ENCODE measurements around the gene NME3. TPM values are rescaled to one million over a fixed set of nuclear protein-coding genes. Genes with fewer than 3 reads are reported as not detected.

Gene NME3
- total RNA-seq, 1 donor from 2014 or later, result 53.8 TPM

DNA sequence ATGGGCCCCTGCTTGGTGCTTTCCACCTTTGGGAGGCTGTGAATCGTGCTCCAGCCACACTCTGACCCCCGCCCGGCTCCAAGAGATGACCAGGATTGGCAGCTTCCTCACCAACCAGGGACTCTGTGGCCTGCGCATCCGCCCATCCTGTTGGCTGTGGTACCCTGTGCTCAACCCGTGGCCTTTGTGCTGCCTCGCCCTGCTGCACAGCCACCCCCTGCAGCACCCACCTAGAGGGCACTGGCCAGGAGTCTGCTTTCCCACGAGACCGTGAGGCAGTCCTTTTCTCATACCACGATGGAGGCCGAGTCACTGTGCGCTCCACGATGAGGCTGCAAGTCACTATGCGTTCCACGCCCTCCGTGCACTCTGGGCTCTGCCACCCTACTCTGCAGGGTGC, 19.4 kb downstream of the NME3 start:
- TF ChIP-seq, protein P1, sequence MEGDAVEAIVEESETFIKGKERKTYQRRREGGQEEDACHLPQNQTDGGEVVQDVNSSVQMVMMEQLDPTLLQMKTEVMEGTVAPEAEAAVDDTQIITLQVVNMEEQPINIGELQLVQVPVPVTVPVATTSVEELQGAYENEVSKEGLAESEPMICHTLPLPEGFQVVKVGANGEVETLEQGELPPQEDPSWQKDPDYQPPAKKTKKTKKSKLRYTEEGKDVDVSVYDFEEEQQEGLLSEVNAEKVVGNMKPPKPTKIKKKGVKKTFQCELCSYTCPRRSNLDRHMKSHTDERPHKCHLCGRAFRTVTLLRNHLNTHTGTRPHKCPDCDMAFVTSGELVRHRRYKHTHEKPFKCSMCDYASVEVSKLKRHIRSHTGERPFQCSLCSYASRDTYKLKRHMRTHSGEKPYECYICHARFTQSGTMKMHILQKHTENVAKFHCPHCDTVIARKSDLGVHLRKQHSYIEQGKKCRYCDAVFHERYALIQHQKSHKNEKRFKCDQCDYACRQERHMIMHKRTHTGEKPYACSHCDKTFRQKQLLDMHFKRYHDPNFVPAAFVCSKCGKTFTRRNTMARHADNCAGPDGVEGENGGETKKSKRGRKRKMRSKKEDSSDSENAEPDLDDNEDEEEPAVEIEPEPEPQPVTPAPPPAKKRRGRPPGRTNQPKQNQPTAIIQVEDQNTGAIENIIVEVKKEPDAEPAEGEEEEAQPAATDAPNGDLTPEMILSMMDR (IDR thresholded peaks at IDR 0.05), result no peak
- no peak for DNase-seq (ENCODE audit: low spot score)
- Mint-ChIP-seq H3K27ac (ENCODE audit: unreplicated experiment) (no peak overlapping the region), H3K36me3 (ENCODE audit: low read depth) (peaks cover 22% of the 10 kb centered on the region), H3K4me3 (ENCODE audit: unreplicated experiment) (no peak overlapping the region), H3K4me1 (ENCODE audit: low read depth) (peaks cover under 1% of the 10 kb centered on the region), H3K27me3 (ENCODE audit: low read depth) (no peaks in the 10 kb centered on the region), H3K9me3 (ENCODE audit: low read depth) (no peaks in the 10 kb centered on the region)

DNA sequence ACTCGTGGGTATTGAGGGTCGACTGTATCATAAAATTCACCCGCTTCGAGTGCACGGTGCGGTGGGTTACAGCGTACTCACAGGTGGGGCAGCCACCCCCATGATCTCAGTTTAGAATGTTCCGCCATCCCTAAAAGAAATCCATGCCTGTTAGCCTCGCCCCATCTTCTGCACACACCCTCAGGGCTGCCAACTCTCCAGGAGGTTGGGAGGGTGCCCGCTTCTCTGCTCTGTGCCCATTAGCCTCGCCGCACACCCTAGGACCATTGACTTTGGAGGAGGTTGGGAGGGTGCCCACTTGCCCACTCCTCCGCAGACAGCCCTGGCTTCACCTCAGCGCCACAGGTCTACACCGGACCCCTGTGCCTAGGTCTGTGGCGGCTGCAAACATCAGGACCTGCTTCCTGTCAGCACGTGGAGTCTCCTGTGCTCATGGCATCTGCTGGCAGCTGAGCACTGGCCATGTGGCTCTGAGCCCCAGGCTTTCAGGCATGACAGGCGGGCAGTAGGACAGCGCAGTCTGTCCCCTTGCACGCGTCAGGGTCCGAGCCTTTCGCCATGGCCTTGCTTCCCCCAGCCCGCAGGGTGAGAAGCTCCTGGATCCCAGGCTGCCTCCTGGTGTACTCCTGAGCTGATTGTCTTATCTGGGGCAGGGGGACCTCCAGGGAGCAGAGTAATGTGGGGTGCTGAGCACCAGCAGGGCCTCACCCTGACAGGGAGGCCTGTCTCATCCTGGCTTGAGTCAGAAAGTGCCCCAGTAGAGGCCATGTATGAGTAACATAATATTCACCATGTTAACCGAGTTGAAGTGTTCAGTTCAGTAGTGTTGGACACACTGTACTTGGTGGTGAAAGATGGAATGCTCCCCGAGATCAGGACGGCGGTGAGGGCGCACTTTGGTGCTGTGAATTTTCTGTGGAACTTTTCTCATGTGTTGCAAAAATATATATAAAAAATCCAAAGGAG, 21.9 kb downstream of the NME3 start:
- no peak for DNase-seq (ENCODE audit: low spot score)
- Mint-ChIP-seq H3K27me3 (ENCODE audit: low read depth) (no peaks in the 10 kb centered on the region), H3K4me1 (ENCODE audit: low read depth) (peaks cover 26% of the 10 kb centered on the region), H3K27ac (ENCODE audit: unreplicated experiment) (no peak overlapping the region), H3K4me3 (ENCODE audit: unreplicated experiment) (no peak overlapping the region), H3K36me3 (ENCODE audit: low read depth) (peaks cover 19% of the 10 kb centered on the region), H3K9me3 (ENCODE audit: low read depth) (no peaks in the 10 kb centered on the region)
- TF ChIP-seq, protein P1 (IDR thresholded peaks at IDR 0.05), result no peak

DNA sequence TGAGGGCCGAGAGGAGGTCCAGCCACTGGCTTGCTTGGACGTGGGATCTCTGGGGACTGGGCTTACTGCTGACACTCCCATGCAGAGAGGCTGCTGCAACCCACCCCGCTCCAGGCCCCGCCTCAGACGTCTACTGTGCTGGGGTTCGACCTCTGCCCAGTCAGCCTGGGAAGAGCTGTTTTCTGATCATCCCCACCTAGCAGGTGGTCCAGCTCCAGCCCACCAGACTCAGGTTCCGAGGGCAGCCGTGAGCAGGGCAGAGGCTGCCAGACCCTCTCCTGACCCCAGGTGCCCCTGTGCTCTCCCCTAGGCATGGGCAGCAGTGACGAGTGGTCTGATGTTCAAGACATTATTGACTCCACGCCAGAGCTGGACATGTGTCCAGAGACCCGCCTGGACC, 23.4 kb downstream of the NME3 start:
- H3K4me1 Mint-ChIP-seq (ENCODE audit: low read depth), result peaks cover 29% of the 10 kb centered on the region

DNA sequence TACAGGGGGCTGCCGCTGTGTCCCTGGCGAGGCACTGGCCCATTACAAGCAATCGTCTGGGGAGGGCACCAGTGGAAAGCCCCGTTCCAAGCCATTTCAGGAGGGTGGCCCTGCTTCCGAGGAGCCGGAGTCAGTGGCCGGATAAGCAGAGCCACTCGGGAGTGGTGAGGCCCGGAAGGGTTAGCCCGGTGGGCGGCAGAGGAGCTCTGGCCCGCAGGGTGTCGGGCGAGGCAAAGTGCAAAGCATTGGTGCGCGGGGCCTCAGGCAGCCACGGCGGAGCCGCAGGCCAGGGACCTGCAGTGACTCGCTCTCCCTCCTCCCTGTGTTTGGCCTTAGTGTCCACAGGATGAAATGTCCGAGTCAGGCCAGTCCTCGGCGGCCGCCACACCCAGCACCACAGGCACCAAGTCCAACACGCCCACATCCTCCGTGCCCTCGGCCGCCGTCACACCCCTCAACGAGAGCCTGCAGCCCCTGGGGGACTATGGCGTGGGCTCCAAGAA, 24.6 kb downstream of the NME3 start:
- Mint-ChIP-seq H3K4me1 (ENCODE audit: low read depth) (peaks cover 29% of the 10 kb centered on the region), H3K36me3 (ENCODE audit: low read depth) (peaks cover 12% of the 10 kb centered on the region), H3K27me3 (ENCODE audit: low read depth) (no peaks in the 10 kb centered on the region), H3K9me3 (ENCODE audit: low read depth) (no peaks in the 10 kb centered on the region), H3K27ac (ENCODE audit: unreplicated experiment) (peak overlapping the region; percentile 94), H3K4me3 (ENCODE audit: unreplicated experiment) (no peak overlapping the region)
- TF ChIP-seq, protein P1 (IDR thresholded peaks at IDR 0.05), result no peak
- DNase-seq (ENCODE audit: low spot score), result peak; percentile 88

More for the DNA sequence above, 23.4 kb downstream of the NME3 start:
- Mint-ChIP-seq H3K9me3 (ENCODE audit: low read depth) (no peaks in the 10 kb centered on the region), H3K27me3 (ENCODE audit: low read depth) (no peaks in the 10 kb centered on the region), H3K4me3 (ENCODE audit: unreplicated experiment) (no peak overlapping the region), H3K36me3 (ENCODE audit: low read depth) (peaks cover 19% of the 10 kb centered on the region), H3K27ac (ENCODE audit: unreplicated experiment) (no peak overlapping the region)
- DNase-seq (ENCODE audit: low spot score), result no peak
- TF ChIP-seq, protein P1 (IDR thresholded peaks at IDR 0.05), result no peak

DNA sequence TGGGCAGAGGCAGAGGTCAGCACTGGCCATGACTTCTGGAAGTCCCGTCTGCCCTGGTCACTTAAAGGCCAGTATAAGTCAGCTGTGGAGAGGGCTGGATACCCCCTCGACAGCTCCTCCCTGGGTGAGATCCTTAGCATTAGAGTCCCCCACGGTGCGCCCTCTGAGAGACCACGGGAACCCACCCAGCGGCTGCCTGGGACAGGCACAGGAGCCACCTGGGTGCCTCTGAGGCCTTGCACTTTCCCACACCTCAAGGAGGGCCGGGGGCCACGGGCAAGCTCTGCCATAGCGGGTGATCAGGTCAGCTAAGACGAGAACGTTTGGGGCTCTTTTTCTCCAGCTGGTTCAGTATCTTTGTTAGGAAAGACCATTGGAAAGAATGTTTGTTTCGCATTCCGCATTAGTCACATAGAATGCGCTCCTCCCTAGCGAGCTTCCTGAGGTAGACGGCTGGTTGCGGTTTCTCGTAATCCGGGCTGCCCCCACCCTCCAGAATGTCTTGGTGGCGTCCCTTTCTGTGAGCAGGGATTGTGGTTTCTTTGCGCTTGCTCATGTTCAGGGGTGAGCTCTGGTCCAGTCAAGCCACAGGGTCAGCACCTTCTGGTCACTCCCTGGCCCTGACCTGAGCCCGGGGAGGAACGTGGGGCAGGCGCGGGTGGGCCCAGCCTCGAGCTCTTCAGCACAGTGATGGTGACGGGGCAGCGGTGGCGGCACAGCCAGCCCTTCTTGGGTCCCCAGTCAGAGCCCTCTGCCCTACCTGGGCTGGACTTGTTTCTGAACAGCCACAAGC, 25.2 kb downstream of the NME3 start:
- Mint-ChIP-seq H3K4me3 (ENCODE audit: unreplicated experiment) (peak overlapping the region; percentile 49), H3K27me3 (ENCODE audit: low read depth) (no peaks in the 10 kb centered on the region), H3K27ac (ENCODE audit: unreplicated experiment) (peak overlapping the region; percentile 94), H3K4me1 (ENCODE audit: low read depth) (peaks cover 29% of the 10 kb centered on the region), H3K9me3 (ENCODE audit: low read depth) (no peaks in the 10 kb centered on the region), H3K36me3 (ENCODE audit: low read depth) (peaks cover 12% of the 10 kb centered on the region)
- no peak for DNase-seq (ENCODE audit: low spot score)
- TF ChIP-seq, protein P1 (IDR thresholded peaks at IDR 0.05), result no peak
